ENCODE measurements around the gene ATP2B1. TPM values are rescaled to one million over a fixed set of nuclear protein-coding genes. Genes with fewer than 3 reads are reported as not detected.

The ATP2B1 gene
- total RNA-seq, 1 experiment from 2014 or later, result 20.6 TPM

DNA sequence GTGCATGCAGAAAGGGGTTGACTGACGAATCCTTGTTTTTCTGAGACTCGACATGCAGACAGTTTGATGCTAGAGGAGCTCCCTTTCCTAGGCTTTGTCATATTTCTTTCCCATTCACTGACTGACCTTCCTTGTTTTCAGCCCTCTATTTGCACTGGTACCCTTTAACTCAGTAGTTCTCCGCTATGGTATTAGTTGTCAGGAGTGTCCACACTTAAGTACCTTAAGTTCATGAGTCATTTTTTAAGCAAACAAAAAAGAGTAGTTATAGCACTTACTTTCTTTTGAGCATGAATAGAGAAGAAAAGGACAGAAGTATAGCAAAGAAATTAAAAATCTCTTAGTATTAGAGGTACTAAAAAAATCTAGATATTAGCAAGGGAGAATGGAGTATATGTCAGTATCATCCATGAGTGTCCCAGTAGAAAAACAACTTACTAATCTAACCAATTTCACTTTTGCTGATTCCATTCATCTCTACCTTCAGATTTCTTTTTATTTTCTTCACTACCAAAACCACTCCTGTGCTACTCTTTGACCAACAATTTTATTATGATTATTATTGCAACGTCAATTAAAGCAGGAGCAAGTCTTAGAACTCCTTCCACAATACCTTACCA, 8.3 kb downstream of the ATP2B1 start:
- no peak for DNase-seq
- H4K20me1 ChIP-seq (ENCODE audit: control insufficient read depth, insufficient read depth, insufficient read length), result no peaks in the 10 kb centered on the region

More for the DNA sequence above, 8.3 kb downstream of the ATP2B1 start:
- H2AK5ac ChIP-seq (ENCODE audit: insufficient read length, low read length), result no peak overlapping the region
- H4K8ac ChIP-seq (replicated peaks; ENCODE audit: insufficient read length, low read depth, low read length), result no peak overlapping the region
- no peak overlapping the region for H3K23ac ChIP-seq (ENCODE audit: insufficient read length, low read depth, low read length)
- no peaks in the 10 kb centered on the region for H3K27me3 ChIP-seq (ENCODE audit: insufficient read depth, low read length)
- no peak overlapping the region for H3K4ac ChIP-seq (ENCODE audit: low read depth, low read length)
- H4K91ac ChIP-seq (ENCODE audit: insufficient read length, low read depth, low read length), result no peak overlapping the region
- no peaks in the 10 kb centered on the region; the same call in 1 of the 2 replicates for H3K4me1 ChIP-seq (ENCODE audit: insufficient read depth, low read length)
- no peak overlapping the region for H2BK12ac ChIP-seq (ENCODE audit: insufficient read length, low read depth, low read length)
- H2AFZ ChIP-seq (ENCODE audit: low read length), result no peak overlapping the region
- H3K9me3 ChIP-seq (ENCODE audit: control insufficient read depth, low read depth, low read length), result no peaks in the 10 kb centered on the region
- H3T11ph ChIP-seq (ENCODE audit: low read length), result no peak overlapping the region
- H2BK20ac ChIP-seq (ENCODE audit: low read depth, low read length, poor library complexity, severe bottlenecking), result no peak overlapping the region
- Mint-ChIP-seq H3K4me3 (no peak overlapping the region), H3K27ac (no peak overlapping the region), H3K27me3 (ENCODE audit: low read depth) (peaks cover 3% of the 10 kb centered on the region), H3K4me1 (peaks cover 0 to 6% of the 10 kb centered on the region in 2 experiments; a peak in 1 of 4 replicates), H3K9me3 (no peaks in the 10 kb centered on the region), H3K36me3 (ENCODE audit: insufficient read depth in 1 of 3, low read depth in 3 of 3) (no peaks in the 10 kb centered on the region)
- H3K79me2 ChIP-seq (ENCODE audit: insufficient read depth, low read length), result peaks cover 3% of the 10 kb centered on the region; the same call in 1 of the 2 replicates
- peaks cover 3% of the 10 kb centered on the region for H3K79me1 ChIP-seq (ENCODE audit: insufficient read depth, low read depth, low read length, poor library complexity, severe bottlenecking)
- H2BK5ac ChIP-seq (ENCODE audit: insufficient read length, low read length), result no peak overlapping the region
- no peak overlapping the region for H3K18ac ChIP-seq (ENCODE audit: insufficient read length, low read depth, low read length)
- no peak overlapping the region for H4K5ac ChIP-seq (ENCODE audit: insufficient read length, low read depth, low read length)
- no CpG with 5 or more reads among the region's 4 CpGs for WGBS (ENCODE audit: extremely low coverage, insufficient read length, low lambda C conversion rate)
- no peak overlapping the region for H3K4me2 ChIP-seq (ENCODE audit: insufficient read depth, insufficient read length, low read length)
- H3K9ac ChIP-seq (ENCODE audit: extremely low read depth, insufficient read length, low read length), result no peak overlapping the region
- H3K56ac ChIP-seq (ENCODE audit: insufficient read length, low read depth, low read length), result no peak overlapping the region
- H3K27ac ChIP-seq (ENCODE audit: insufficient read length, low read depth, low read length), result no peak overlapping the region
- TF ChIP-seq, protein P1, sequence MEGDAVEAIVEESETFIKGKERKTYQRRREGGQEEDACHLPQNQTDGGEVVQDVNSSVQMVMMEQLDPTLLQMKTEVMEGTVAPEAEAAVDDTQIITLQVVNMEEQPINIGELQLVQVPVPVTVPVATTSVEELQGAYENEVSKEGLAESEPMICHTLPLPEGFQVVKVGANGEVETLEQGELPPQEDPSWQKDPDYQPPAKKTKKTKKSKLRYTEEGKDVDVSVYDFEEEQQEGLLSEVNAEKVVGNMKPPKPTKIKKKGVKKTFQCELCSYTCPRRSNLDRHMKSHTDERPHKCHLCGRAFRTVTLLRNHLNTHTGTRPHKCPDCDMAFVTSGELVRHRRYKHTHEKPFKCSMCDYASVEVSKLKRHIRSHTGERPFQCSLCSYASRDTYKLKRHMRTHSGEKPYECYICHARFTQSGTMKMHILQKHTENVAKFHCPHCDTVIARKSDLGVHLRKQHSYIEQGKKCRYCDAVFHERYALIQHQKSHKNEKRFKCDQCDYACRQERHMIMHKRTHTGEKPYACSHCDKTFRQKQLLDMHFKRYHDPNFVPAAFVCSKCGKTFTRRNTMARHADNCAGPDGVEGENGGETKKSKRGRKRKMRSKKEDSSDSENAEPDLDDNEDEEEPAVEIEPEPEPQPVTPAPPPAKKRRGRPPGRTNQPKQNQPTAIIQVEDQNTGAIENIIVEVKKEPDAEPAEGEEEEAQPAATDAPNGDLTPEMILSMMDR (conservative IDR thresholded peaks at IDR 0.05), result no peak
- H3K14ac ChIP-seq (ENCODE audit: insufficient read depth, low read length), result no peak overlapping the region
- H2BK15ac ChIP-seq (ENCODE audit: low read depth, low read length), result no peak overlapping the region
- H2BK120ac ChIP-seq (ENCODE audit: low read depth, low read length, poor library complexity, severe bottlenecking), result no peak overlapping the region
- H3K23me2 ChIP-seq (ENCODE audit: insufficient read length, low read depth, low read length, poor library complexity, severe bottlenecking), result no peaks in the 10 kb centered on the region
